ENCODE results near the gene SLC1A5. TPM values are rescaled to one million over a fixed set of nuclear protein-coding genes. Genes with fewer than 3 reads are reported as not detected.
"Not testable (repeated sequence)": the region's sequence is repeated elsewhere in the genome, so short reads cannot be mapped to it uniquely, and the experiment has no call there.

The SLC1A5 gene
- total and polyA plus RNA-seq, 7 experiments from 2014 or later: 1.1 to 120 (median 5.3) TPM

- H3K36me3 Mint-ChIP-seq: peaks cover 0 to 42% (median 3%) of the 10 kb centered on the region in 5 donors
- Histone ChIP-seq H3K27ac (ENCODE audit: low read depth, low read length) (peak overlapping the region; percentile 62), H3K36me3 (ENCODE audit: control insufficient read depth in 2 of 3, insufficient read depth in 3 of 3, low read length in 3 of 3) (peaks cover 0 to 8% (median 5%) of the 10 kb centered on the region in 3 experiments), H3K4me3 (ENCODE audit: low read length) (peak overlapping the region; percentile 77), H3K4me1 (ENCODE audit: control insufficient read depth in 2 of 2, insufficient read depth in 2 of 2, low read length in 2 of 2) (peaks cover 18 to 35% of the 10 kb centered on the region in 2 donors), H3K9me3 (ENCODE audit: control insufficient read depth in 2 of 3, low read length in 3 of 3) (no peaks in the 10 kb centered on the region), H3K27me3 (ENCODE audit: control insufficient read depth in 2 of 2, insufficient read depth in 2 of 2, low read length in 2 of 2) (no peaks in the 10 kb centered on the region)
- H3K27me3 Mint-ChIP-seq: no peaks in the 10 kb centered on the region
- no peaks in the 10 kb centered on the region for H3K9me3 Mint-ChIP-seq
- ATAC-seq (no peak), DNase-seq (no peak)
- peak overlapping the region; percentile 45 to 91 (median 87) for H3K4me3 Mint-ChIP-seq
- POLR2A ChIA-PET: interaction anchor here (0.9 to 1.1 kb wide), 2 partner anchors 15 to 26 kb away, joined by 3 to 4 read pairs; no protein-coding TSS in a partner anchor
- CTCF ChIA-PET: interaction anchor here (0.6 to 2.1 kb wide), 5 partner anchors 19 to 492 kb away, joined by 3 to 7 read pairs (median 4); no protein-coding TSS in a partner anchor
- intact Hi-C loops (cut with micrococcal nuclease): loop anchor here (5.0 to 10.0 kb wide), 3 partner anchors 38 to 489 kb away; partner anchors contain the start of genes FKRP (in 1 of the 2), INAFM1 (in 1 of the 2), STRN4 (in 1 of the 2) and ZC3H4 (in 1 of the 2)
- peaks cover 19 to 62% (median 51%) of the 10 kb centered on the region in 7 donors for H3K4me1 Mint-ChIP-seq
- peak overlapping the region; percentile 50 to 91 (median 72) for H3K27ac Mint-ChIP-seq
Observed at GRCh38 chr19:46785054-46785979, 3.1 kb downstream of the SLC1A5 start.

- POLR2A ChIA-PET: interaction anchor here (1.5 kb wide), 1 partner anchor 70 kb away, joined by 3 read pairs; no protein-coding TSS in a partner anchor
- intact Hi-C loops (cut with micrococcal nuclease): loop anchor here (5.0 to 10.0 kb wide), 3 partner anchors 37 to 490 kb away; partner anchors contain the start of genes FKRP (in 1 of the 2), INAFM1 (in 1 of the 2), STRN4 (in 1 of the 2) and ZC3H4 (in 1 of the 2)
- Histone ChIP-seq H3K36me3 (ENCODE audit: control insufficient read depth in 2 of 3, insufficient read depth in 3 of 3, low read length in 3 of 3) (peaks cover 0 to 8% (median 5%) of the 10 kb centered on the region in 3 experiments), H3K4me3 (ENCODE audit: low read length) (peak overlapping the region; percentile 33), H3K27me3 (ENCODE audit: control insufficient read depth in 2 of 2, insufficient read depth in 2 of 2, low read length in 2 of 2) (no peaks in the 10 kb centered on the region), H3K27ac (ENCODE audit: low read depth, low read length) (peak overlapping the region; percentile 32), H3K9me3 (ENCODE audit: control insufficient read depth in 2 of 3, low read length in 3 of 3) (no peaks in the 10 kb centered on the region), H3K4me1 (ENCODE audit: control insufficient read depth in 2 of 2, insufficient read depth in 2 of 2, low read length in 2 of 2) (peaks cover 18 to 35% of the 10 kb centered on the region in 2 donors)
- H3K4me3 Mint-ChIP-seq: peak overlapping the region in 7 of 10 donors; percentile 15 to 90 (median 33)
- H3K27ac Mint-ChIP-seq: peak overlapping the region in 6 of 9 donors; percentile 46 to 88 (median 67)
- peaks cover 0 to 44% (median 3%) of the 10 kb centered on the region in 5 donors for H3K36me3 Mint-ChIP-seq
- peak in 1 of 9 donors; percentile 68 for DNase-seq
- CTCF ChIA-PET: interaction anchor here (0.6 to 2.1 kb wide), 5 partner anchors 18 to 55 kb away, joined by 3 to 7 read pairs (median 4); no protein-coding TSS in a partner anchor
- H3K4me1 Mint-ChIP-seq: peaks cover 19 to 58% (median 50%) of the 10 kb centered on the region in 7 donors
- H3K9me3 Mint-ChIP-seq: no peaks in the 10 kb centered on the region
- no peaks in the 10 kb centered on the region for H3K27me3 Mint-ChIP-seq
- no peak for ATAC-seq
Observed at GRCh38 chr19:46784262-46785053, 3.9 kb downstream of the SLC1A5 start.

GRCh38 chr19:46783670-46784069 is 4.7 kb downstream of the SLC1A5 start:
- intact Hi-C loops (cut with micrococcal nuclease): loop anchor here in 1 of 2 donors (10.0 kb wide), 1 partner anchor 491 kb away; the partner anchor contains the start of gene INAFM1
- no peak for DNase-seq
- Histone ChIP-seq H3K4me1 (ENCODE audit: control insufficient read depth in 2 of 2, insufficient read depth in 2 of 2, low read length in 2 of 2) (peaks cover 18 to 31% of the 10 kb centered on the region in 2 donors), H3K4me3 (ENCODE audit: low read length) (no peak overlapping the region), H3K9me3 (ENCODE audit: control insufficient read depth in 2 of 3, low read length in 3 of 3) (no peaks in the 10 kb centered on the region), H3K27ac (ENCODE audit: low read depth, low read length) (no peak overlapping the region), H3K36me3 (ENCODE audit: control insufficient read depth in 2 of 3, insufficient read depth in 3 of 3, low read length in 3 of 3) (peaks cover 0 to 8% (median 5%) of the 10 kb centered on the region in 3 experiments), H3K27me3 (ENCODE audit: control insufficient read depth in 2 of 2, insufficient read depth in 2 of 2, low read length in 2 of 2) (no peaks in the 10 kb centered on the region)
- POLR2A ChIA-PET: interaction anchor here (1.5 kb wide), 1 partner anchor 69 kb away, joined by 3 read pairs; no protein-coding TSS in a partner anchor
- Mint-ChIP-seq H3K4me3 (peak overlapping the region in 3 of 10 donors; percentile 23 to 90 (median 45)), H3K4me1 (peaks cover 19 to 56% (median 44%) of the 10 kb centered on the region in 7 donors), H3K9me3 (no peaks in the 10 kb centered on the region), H3K27ac (peak overlapping the region in 5 of 9 donors; percentile 50 to 88 (median 65)), H3K36me3 (peaks cover 0 to 46% (median 3%) of the 10 kb centered on the region in 5 donors), H3K27me3 (no peaks in the 10 kb centered on the region)
- CTCF ChIA-PET: interaction anchor here (0.6 kb wide), 1 partner anchor 32 kb away, joined by 4 read pairs; no protein-coding TSS in a partner anchor
- ATAC-seq: no peak

GRCh38 chr19:46782355-46783019 is 5.9 kb downstream of the SLC1A5 start:
- no peaks in the 10 kb centered on the region for H3K9me3 ChIP-seq (ENCODE audit: control insufficient read depth in 2 of 3, low read length in 3 of 3)
- H3K27ac Mint-ChIP-seq: peak overlapping the region in 4 of 9 donors; percentile 28 to 83 (median 60)
- ATAC-seq (no peak), DNase-seq (no peak)
- H3K27me3 ChIP-seq (ENCODE audit: control insufficient read depth in 2 of 2, insufficient read depth in 2 of 2, low read length in 2 of 2): no peaks in the 10 kb centered on the region
- no peaks in the 10 kb centered on the region for H3K27me3 Mint-ChIP-seq
- POLR2A ChIA-PET: interaction anchor here (0.5 kb wide), 1 partner anchor 11 kb away, joined by 3 read pairs; no protein-coding TSS in a partner anchor
- H3K36me3 ChIP-seq (ENCODE audit: control insufficient read depth in 2 of 3, insufficient read depth in 3 of 3, low read length in 3 of 3): peaks cover 0 to 8% (median 5%) of the 10 kb centered on the region in 3 experiments
- H3K36me3 Mint-ChIP-seq: peaks cover 0 to 53% (median 3%) of the 10 kb centered on the region in 5 donors
- H3K4me3 Mint-ChIP-seq: peak overlapping the region in 1 of 10 donors; percentile 90
- no peak overlapping the region for H3K4me3 ChIP-seq (ENCODE audit: low read length)
- CTCF ChIA-PET: no interaction called here
- no peak overlapping the region for H3K27ac ChIP-seq (ENCODE audit: low read depth, low read length)
- intact Hi-C loops (cut with micrococcal nuclease): loop anchor here in 1 of 2 donors (10.0 kb wide), 1 partner anchor 492 kb away; the partner anchor contains the start of gene INAFM1
- no peaks in the 10 kb centered on the region for H3K9me3 Mint-ChIP-seq
- H3K4me1 Mint-ChIP-seq: peaks cover 19 to 61% (median 43%) of the 10 kb centered on the region in 7 donors
- H3K4me1 ChIP-seq (ENCODE audit: control insufficient read depth in 2 of 2, insufficient read depth in 2 of 2, low read length in 2 of 2): peaks cover 18 to 33% of the 10 kb centered on the region in 2 donors

- not testable (repeated sequence) for DNase-seq
Observed at GRCh38 chr19:46777956-46778645, 10.3 kb downstream of the SLC1A5 start.

More at GRCh38 chr19:46777956-46778645, 10.3 kb downstream of the SLC1A5 start:
- ATAC-seq: peak; percentile 66
- H3K27me3 ChIP-seq (ENCODE audit: control insufficient read depth in 2 of 2, insufficient read depth in 2 of 2, low read length in 2 of 2); H3K9me3 ChIP-seq (ENCODE audit: control insufficient read depth in 2 of 3, low read length in 3 of 3); CTCF ChIA-PET; H3K4me3 Mint-ChIP-seq; H3K27ac ChIP-seq (ENCODE audit: low read depth, low read length); H3K9me3 Mint-ChIP-seq; POLR2A ChIA-PET; H3K27me3 Mint-ChIP-seq; H3K4me1 ChIP-seq (ENCODE audit: control insufficient read depth in 2 of 2, insufficient read depth in 2 of 2, low read length in 2 of 2); H3K4me3 ChIP-seq (ENCODE audit: low read length); intact Hi-C loops (cut with micrococcal nuclease): not testable (repeated sequence)
- H3K27ac Mint-ChIP-seq: peak overlapping the region in 1 of 9 donors; percentile 42
- H3K36me3 Mint-ChIP-seq: peaks cover 9 to 36% (median 12%) of the 10 kb centered on the region in 5 donors
- peaks cover 0 to 26% (median 13%) of the 10 kb centered on the region in 3 experiments for H3K36me3 ChIP-seq (ENCODE audit: control insufficient read depth in 2 of 3, insufficient read depth in 3 of 3, low read length in 3 of 3)
- H3K4me1 Mint-ChIP-seq: peaks cover 0 to 33% (median 4%) of the 10 kb centered on the region in 7 donors
